ENCODE results near the gene SELENOT. TPM values are rescaled to one million over a fixed set of nuclear protein-coding genes. Genes with fewer than 3 reads are reported as not detected.

Gene SELENOT
- total RNA-seq, 1 experiment from 2014 or later = 81.6 TPM

- no TSS peak for BruUV-seq (replicated peaks)
- intact Hi-C loops (cut with micrococcal nuclease) = no loop called here
- ChIA-PET CTCF (no interaction called here), POLR2A (no interaction called here), RAD21 (ENCODE audit: low non-redundant PET in 1 of 2, low total read pairs in 2 of 2, uncharacterized antibody in 2 of 2, unreplicated experiment in 2 of 2) (no interaction called here)
- Histone ChIP-seq H3K79me2 (ENCODE audit: insufficient read depth, low read length) (peaks cover 72% of the 10 kb centered on the region), H3K4me3 (replicated peaks in 1 of 2; ENCODE audit: low read depth in 1 of 2, low read length in 2 of 2) (no peak overlapping the region), H3K9me3 (ENCODE audit: control insufficient read depth in 1 of 2, insufficient read depth in 1 of 2, low read depth in 1 of 2, low read length in 2 of 2) (no peaks in the 10 kb centered on the region), H3K4me2 (ENCODE audit: low read length) (no peak overlapping the region), H3K27ac (ENCODE audit: low read depth, low read length) (no peak overlapping the region), H2AFZ (ENCODE audit: low read depth, low read length, poor library complexity, severe bottlenecking) (no peak overlapping the region), H3K9me2 (ENCODE audit: insufficient read depth) (no peaks in the 10 kb centered on the region), H4K20me1 (ENCODE audit: insufficient read depth) (0 out of 2 replicates have a peak, but pooled peaks cover 8% of the 10 kb centered on the region), H3K27me3 (ENCODE audit: insufficient read depth, low read length) (no peaks in the 10 kb centered on the region), H3K36me3 (ENCODE audit: control insufficient read depth in 1 of 2, insufficient read depth in 2 of 2, low read length in 2 of 2) (peaks cover 30 to 34% of the 10 kb centered on the region in 2 experiments; a peak in 3 of 4 replicates), H3K9ac (ENCODE audit: low read length) (no peak overlapping the region), H3K4me1 (ENCODE audit: control insufficient read depth in 1 of 2, insufficient read depth in 2 of 2, low read length in 2 of 2) (no peaks in the 10 kb centered on the region)
- DNase-seq (ENCODE audit: low read depth, low spot score) (no peak), ATAC-seq (no peak)
- TF ChIP-seq EZH2 (IDR thresholded peaks at IDR 0.05) (no peak), SIN3A (IDR thresholded peaks at IDR 0.05; ENCODE audit: low read depth) (no peak), POLR2AphosphoS5 (IDR thresholded peaks at IDR 0.05; ENCODE audit: low read depth, low read length) (no peak), JUND (IDR thresholded peaks at IDR 0.05) (no peak), SP1 (IDR thresholded peaks at IDR 0.05; ENCODE audit: low read depth) (no peak), CEBPB (IDR thresholded peaks at IDR 0.05; ENCODE audit: low read depth) (no peak), CBX3 (IDR thresholded peaks at IDR 0.05; ENCODE audit: low read depth) (no peak), ZBTB33 (IDR thresholded peaks at IDR 0.05; ENCODE audit: extremely low read depth, insufficient replicate concordance, low read length) (no peak), EZH2phosphoT487 (IDR thresholded peaks at IDR 0.05; ENCODE audit: borderline replicate concordance) (no peak), EGR1 (IDR thresholded peaks at IDR 0.05; ENCODE audit: low read depth) (no peak), REST (IDR thresholded peaks at IDR 0.05; ENCODE audit: low read depth) (no peak)
These were observed 20.1 kb upstream of the SELENOT start for GRCh38 chr3:150583028-150583427.
